ENCODE data around the gene EPHA6.

The EPHA6 gene

DNA sequence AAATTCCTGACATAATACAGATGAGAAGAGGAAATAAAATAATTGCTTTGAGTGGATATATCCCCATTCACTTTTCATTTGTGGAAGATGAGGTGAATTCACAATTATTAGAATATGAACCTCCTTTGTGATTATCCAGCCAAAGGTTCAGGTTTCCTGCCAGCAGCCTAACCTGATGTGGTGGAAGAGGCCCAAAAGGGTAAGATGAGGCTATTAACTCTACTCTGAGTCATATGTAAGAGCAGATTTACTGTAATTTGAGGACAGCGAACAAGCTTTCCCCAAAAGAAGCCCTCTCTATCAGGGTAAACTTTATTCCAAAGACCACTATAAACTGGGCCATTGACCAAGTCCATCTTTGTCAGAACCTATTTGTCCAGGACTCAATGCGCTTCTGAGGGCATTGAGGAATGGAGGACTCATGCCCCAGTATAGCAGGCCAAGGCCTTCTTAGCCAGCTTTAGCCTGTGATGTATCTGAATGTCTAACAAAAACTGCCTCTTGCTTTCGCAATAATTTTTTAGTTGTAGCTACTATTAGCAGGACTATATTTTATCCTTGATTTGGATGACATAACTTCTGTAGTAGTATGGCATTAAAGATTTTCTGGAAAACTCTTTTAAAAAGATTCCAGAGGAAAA, 859.1 kb downstream of the EPHA6 start:
- no peak for DNase-seq (ENCODE audit: low read depth)
- no peak overlapping the region for H3K4me3 ChIP-seq (ENCODE audit: low read length)
- no peak for TF ChIP-seq CTCF (IDR thresholded peaks at IDR 0.05; ENCODE audit: insufficient read depth, low read depth, low read length, missing control alignments)

- no peak overlapping the region for H3K4me3 ChIP-seq (ENCODE audit: low read length)
- no peak for DNase-seq (ENCODE audit: low read depth)
- TF ChIP-seq CTCF (IDR thresholded peaks at IDR 0.05; ENCODE audit: insufficient read depth, low read depth, low read length, missing control alignments) = no peak
Observed at GRCh38 chr3:97674461-97674860, 860.1 kb downstream of the EPHA6 start.

DNA sequence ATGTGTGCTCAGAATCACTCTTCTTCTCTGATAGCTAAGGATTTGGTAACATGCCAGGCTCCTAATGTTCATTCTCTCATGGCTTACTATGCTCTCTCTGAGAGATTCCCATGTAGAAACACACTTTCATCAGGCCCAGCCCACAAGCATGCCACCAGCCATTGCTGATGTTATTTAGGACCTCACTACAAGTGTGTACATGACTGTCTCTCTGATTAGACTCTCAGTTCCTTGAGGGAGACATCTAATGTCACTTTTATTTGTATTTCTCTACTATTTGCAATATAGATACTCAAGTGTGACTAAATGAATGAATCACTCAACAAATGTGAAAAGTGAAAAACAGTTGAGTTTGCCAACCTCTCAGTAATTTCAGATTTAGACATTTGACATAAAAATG, 865.8 kb downstream of the EPHA6 start:
- no peak for TF ChIP-seq CTCF (IDR thresholded peaks at IDR 0.05; ENCODE audit: insufficient read depth, low read depth, low read length, missing control alignments)
- DNase-seq (ENCODE audit: low read depth) = peak; percentile 60

GRCh38 chr3:97680696-97681095, 866.3 kb downstream of the EPHA6 start:
- no peak for TF ChIP-seq CTCF (IDR thresholded peaks at IDR 0.05; ENCODE audit: insufficient read depth, low read depth, low read length, missing control alignments)
- DNase-seq (ENCODE audit: low read depth) = no peak
- no peak overlapping the region for H3K4me3 ChIP-seq (ENCODE audit: low read length)

More for the DNA sequence above, 865.8 kb downstream of the EPHA6 start:
- no peak overlapping the region for H3K4me3 ChIP-seq (ENCODE audit: low read length)

GRCh38 chr3:97684490-97684889, 870.1 kb downstream of the EPHA6 start:
- TF ChIP-seq CTCF (IDR thresholded peaks at IDR 0.05; ENCODE audit: insufficient read depth, low read depth, low read length, missing control alignments) = no peak
- DNase-seq (ENCODE audit: low read depth) = peak; percentile 84
- H3K4me3 ChIP-seq (ENCODE audit: low read length) = peak overlapping the region; percentile 4

DNA sequence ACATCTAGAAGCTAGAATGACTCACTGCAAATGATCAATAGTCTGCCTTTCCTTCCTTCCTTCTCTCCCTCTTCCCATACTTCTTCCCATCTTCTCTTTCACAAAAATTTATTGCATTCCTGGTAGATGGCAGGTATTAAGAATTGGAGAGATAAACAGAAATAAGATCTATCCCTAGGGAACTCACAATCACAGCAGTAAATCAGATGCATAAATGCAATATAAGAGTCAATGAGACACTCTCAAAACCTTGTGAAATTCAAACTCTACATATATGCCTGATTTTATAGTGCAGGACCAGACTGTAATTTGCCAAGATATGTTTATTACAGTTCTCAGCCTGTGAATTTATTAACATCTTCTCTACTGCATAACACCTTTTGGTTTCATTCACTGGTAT, 871.9 kb downstream of the EPHA6 start:
- no peak for DNase-seq (ENCODE audit: low read depth)
- H3K4me3 ChIP-seq (ENCODE audit: low read length) = no peak overlapping the region
- no peak for TF ChIP-seq CTCF (IDR thresholded peaks at IDR 0.05; ENCODE audit: insufficient read depth, low read depth, low read length, missing control alignments)

- peak; percentile 68 for DNase-seq (ENCODE audit: low read depth)
- no peak overlapping the region for H3K4me3 ChIP-seq (ENCODE audit: low read length)
- TF ChIP-seq CTCF (IDR thresholded peaks at IDR 0.05; ENCODE audit: insufficient read depth, low read depth, low read length, missing control alignments) = no peak
Observed at GRCh38 chr3:97687734-97688133, 873.3 kb downstream of the EPHA6 start.
